ENCODE data around the gene CLEC3B.
"Not testable (repeated sequence)": the region's sequence is repeated elsewhere in the genome, so short reads cannot be mapped to it uniquely, and the experiment has no call there.

Gene CLEC3B, protein sequence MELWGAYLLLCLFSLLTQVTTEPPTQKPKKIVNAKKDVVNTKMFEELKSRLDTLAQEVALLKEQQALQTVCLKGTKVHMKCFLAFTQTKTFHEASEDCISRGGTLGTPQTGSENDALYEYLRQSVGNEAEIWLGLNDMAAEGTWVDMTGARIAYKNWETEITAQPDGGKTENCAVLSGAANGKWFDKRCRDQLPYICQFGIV

DNA sequence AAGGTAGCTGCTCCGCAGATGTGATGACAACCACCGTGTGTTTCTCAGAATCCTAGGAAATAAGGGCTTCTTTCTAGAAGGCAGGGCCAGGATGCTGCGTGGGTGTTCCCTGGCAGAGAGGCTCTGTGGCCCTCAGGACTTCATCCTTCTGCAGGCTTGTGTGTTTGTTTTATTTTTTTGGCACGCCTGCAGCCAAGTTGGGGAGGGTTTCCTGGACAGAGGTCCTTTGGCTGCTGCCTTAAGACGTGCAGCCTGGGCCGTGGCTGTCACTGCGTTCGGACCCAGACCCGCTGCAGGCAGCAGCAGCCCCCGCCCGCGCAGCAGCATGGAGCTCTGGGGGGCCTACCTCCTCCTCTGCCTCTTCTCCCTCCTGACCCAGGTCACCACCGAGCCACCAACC lies at the start of gene CLEC3B:
Gene CLEC3B, plus strand, starts transcription at position 266 of the 400 bp plus-strand sequence. Its CDS starts 60 bp downstream, at position 326.
- no peak for DNase-seq

DNA sequence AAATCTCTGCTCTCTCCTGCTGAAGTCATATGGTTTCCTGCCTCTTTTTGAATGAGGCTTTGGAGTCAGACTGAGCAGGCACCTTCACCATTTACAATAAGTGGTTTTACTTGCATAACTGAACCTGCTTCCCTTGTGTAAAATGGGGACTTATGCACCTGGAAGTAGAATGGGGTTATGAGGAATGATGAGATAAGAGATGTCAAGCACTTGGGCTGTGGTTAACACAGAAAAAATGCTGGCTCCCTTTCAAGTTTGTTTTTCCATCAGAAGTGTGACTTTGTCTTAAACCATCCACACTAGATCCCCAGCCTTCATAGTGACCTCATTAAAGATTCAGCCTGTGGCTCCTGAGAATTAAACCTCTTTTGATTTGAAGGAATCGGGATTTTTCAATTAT lies 44.9 kb upstream of the CLEC3B start:
- DNase-seq, result no peak

DNA sequence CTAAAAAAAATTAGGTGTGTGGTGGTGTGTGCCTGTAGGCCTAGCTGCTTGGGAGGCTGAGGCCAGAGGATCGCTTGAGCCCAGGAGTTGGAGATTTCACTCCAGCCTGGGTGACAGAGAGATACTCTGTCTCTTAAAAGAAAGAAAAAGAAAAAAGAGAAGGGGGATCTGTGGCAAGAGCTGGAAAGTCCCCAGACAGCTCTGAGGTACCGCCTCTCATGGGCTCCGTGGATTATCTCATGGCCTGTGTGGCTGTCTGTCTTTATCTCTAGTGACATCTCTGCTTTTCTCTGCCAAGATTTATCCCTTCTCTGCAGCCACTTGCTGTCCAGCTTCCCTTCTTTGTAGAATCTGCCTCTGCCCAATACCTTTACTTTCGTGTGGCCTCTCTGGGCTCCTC lies 44.4 kb upstream of the CLEC3B start:
- no peak for DNase-seq

DNA sequence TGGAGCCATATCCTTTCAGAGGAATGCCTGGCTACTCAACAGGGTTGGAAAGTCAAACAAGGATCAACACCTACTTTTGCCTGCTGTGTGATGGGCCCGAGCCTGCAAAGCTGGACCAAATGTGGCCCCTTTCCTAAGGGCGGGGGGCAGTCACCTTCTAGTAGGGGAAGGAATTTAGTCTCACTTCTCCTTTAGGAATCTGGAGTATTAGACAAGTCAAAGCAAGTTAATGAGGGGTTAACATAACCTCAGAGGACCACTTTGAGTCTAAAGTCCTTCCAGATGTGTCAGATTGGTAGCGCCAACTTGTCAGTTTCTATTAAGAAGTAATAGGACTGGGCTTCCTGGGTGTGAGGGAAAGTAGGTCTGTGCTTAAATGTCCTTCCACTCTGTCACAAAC lies 43.3 kb upstream of the CLEC3B start:
- no peak for DNase-seq

DNA sequence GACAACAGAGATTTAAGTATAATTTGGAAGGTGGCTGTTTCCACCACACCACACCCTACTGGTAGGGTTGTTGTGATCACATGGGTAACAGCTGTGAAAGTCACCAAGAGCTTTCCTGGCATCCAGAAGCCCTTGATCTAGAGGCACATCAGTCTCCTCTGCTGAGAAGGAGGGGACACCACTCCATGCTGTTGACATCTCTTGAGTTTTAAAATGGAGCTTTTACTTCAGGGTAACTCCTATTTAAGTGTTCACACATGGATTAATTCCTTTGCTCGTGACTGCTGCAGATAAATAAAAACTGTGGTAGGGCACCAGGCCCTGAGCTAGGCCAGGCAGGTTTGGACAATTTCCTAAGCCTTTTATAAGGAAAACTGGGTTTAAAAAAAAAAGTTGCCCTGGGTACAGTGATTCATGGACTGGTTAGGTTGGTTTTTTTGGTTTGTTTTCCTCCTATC lies 42.6 kb upstream of the CLEC3B start:
- DNase-seq, result no peak

DNA sequence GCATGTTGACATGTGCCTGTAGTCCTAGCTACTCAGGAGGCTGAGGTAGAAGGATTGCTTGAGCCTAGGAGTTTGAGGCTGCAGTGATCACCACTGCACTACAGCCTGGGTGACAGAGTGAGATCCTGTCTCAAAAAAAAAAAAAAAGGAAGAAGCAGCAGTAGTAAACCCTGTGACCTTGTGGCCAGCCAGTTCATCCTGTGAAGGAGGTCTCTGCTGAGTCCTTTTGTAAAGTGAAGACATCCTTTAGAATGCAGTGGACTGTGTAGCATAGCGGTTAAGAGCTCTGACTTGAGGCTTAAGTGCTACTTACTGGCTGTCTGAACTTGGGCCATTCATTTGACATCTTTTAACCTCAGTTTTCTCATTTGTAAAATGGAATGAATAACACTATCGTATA lies 41.8 kb upstream of the CLEC3B start:
- no peak for DNase-seq

DNA sequence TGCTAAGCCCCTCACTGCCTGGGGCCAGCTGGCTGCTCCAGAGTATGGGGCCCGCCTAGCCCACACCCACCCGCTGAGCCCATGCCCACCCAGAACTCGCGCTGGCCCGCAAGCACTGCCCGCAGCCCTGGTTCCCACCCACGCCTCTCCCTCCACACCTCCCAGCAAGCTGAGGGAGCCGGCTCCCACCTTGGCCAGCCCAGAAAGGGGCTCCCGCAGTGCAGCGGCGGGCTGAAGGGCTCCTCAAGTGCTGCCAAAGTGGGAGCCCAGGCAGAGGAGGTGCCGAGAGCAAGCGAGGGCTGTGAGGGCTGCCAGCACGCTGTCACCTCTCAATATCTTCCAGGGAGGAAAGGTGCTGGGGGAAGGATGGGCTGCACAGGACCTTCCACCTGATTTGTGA lies 39.8 kb upstream of the CLEC3B start:
- not testable (repeated sequence) for DNase-seq

DNA sequence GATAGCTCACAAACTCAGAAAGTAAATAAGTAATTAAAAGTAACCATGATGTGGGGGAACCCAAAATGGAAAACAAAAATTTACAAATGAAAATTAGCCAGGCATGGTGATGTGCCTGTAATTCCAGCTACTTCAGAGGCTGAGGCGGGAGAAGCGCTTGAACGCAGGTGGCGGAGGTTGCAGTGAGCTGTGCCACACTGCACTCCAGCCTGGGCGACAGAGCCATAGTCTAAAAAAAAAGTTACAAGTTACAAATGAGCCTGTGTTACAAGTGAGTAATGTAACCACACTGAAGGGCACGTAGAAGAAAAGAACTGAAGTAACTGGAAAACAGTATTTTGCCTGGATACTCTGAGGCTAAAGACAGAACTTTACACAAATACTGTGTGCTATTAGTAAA lies 38.8 kb upstream of the CLEC3B start:
- no peak for DNase-seq

DNA sequence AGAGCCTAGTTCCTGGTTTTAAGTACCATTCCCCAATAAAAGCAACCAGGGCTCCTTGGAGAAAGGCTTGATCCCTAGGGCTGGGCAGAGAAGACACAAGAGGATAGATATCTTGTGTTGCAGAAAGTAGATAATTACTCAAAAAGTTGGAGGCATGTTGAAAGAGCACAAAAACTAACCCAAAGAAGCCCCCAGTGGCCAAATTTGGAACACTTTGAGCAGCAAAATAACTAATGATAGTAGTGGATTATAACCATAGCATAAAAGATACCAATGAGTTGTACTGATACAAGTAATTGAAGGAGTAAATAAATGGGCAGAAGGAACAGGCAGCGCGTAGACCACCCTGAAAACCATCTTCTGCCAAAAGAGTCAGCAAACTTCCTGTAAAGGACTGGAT lies 38.0 kb upstream of the CLEC3B start:
- DNase-seq, result no peak

DNA sequence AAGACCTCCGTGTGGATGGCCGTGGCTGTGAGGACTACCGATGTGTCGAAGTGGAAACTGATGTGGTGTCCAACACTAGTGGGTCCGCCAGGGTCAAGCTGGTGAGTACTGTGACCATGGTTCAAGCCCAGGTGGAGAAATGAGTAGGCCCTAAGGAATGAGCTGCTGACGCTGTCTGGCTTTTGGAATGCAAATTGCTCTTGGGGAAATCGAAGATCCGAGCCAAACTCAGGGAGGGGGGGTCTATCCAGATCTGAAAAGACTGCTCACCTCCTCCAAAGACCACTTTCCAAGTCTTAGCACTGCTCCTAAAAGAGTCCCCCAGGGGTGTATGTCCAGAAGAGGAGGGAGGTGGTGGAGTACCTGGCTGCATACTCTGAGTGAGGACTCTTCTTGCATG lies 37.0 kb upstream of the CLEC3B start:
- DNase-seq, result no peak

DNA sequence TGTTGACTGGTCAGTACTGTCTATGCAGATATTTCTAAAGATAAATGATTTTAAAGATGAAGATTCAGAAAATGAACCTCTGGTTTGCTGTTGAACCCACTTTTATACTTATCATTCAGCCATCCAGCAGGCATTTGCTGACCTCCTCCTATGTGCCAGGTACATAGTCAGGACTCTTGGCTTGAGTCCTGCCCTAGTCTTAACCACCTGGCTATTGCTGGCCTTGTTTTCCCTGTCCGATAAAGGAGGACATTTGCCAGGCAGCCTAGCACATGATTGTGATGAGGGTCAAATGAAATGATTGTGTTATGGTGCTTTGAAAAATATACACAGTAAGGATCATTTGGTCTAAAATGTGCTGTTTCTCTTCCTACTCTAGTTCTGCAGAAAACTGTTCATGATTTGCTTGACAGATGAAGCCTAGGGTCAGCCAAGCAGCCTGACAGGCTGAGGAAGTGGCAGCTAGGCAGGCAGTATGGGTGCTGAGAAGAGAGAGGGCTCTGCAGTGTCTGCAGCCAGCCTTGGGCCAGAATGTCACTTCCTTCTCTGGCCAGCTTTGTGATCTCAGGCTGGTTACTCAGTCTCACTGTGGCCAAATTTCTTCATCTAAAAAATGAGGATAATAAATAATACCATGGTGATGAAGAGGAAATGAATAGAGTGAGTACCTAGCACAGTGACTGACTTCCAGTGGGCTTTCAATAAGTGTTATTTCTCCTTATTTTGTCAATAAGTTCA lies 36.3 kb upstream of the CLEC3B start:
- DNase-seq, result no peak

DNA sequence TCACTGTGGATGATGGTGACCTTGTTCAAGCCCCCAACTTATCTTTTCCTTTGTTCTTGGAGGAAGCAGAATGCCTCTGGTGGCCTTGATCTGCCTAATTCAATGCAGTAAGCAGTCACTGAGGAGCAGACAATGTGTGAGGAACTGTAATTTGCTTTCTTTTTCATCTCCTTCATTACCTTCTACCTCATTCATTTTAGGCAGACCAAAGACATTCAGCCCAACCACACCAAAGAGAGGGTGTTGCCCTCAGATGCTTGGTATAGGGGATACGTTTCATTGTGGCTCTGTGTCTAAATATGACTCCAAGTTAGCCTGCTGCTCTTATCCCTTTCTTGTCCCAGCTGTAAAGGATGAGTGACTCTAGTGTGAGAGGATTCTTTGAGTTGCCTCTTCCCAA lies 34.8 kb upstream of the CLEC3B start:
- DNase-seq, result no peak

DNA sequence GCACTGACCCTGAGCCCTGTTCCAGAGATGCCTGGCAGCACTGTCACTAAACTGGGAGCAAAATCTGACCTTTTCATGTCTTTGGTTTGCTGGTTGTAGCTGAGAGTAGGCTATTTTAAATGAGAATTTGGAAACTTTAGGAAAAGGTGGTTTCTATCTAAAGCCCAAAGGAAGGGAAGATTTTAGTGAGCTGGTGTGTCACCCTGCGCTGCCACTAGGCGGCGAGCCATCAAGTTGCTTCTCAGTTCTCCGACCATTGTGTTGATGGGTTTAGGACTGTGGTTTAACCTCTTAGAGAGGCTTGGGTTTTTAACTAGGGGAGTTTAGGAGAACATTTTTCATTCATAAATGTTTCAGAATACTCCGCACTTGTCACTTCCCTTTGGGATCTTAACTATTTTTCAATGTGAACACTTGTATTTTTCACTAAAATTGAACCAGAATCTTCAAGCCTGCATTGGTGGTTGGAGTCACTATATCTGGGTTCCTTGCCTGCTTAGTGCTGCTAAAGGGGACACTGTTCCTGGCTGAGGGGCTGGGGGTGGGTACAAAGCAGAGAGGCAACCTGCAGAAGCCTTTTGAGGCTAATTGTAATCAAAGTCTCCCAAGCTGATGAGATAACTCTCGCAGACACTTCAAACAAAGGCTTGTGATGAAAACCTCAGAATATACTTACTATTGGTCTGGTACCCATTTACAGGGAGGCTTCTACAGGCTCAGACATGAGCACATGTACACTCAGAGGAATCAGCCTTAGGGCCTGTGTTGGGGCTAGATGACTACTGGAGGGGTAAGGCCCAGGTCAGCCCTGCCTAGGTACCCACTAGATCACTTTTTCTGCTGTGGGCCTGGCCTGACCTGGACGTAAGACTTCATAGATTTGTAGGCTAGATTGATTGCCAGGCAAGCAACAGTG lies 33.3 kb upstream of the CLEC3B start:
- DNase-seq, result no peak

DNA sequence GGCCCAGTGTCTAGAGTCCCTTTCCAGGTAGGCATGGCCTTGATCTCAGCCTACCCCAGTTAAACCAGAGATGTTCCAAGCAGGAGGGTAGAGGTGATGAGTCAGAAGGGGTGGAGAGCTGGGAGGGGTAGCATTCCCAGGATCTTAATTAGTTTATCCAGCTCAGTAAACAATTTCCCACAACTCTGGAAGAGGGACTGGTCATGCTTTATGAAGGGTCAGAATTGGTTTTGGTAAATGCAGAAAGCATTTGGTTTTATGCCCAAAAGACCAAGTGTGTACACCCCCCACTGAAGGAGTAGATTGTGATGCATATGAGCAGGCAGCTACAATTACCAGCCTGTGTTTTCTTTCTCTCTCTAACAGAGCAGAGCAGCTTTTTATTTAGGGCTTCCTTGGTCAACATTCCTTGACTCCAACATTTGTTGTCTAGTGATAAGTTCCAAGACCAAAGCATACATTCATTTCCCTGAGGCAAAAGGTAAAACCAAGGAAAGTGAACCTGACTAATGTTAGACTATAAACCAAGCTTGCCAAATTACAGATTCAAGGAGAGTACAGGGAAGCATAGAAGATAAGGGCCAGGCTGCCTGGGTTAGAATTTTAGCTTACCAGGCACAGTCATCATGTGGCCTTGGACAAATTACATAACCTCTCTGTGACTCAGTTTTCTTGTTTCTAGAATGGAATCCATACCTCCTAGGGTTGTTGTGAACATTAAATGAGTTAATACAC lies 32.5 kb upstream of the CLEC3B start:
- no peak for DNase-seq

DNA sequence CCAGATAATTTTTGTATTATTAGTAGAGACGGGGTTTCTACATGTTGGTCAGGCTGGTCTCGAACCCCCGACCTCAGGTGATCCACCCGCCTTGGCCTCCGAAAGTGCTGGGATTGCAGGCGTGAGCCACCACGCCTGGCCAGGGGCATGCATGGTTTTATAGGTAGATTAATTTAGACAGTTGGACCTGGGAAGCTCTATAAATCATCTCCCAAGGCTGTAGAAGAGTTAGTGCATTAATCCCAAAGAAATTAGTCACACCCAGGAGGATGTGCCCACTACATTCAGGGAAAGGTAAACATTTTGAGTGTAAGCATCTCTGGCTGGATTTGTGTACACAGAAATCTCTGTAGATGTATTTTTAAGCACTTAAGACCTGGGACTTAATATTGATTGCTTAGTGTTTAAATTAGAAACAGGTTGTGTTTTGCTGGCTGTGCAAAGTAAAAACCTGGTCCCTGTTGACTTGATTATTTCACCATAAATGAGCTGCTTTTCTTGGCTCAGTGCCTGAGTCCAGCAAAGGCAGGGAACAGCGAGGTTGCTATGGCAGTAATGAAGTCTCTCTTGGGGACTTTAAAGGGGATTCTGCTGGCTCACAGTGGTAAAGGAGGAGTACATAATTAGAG lies 30.8 kb upstream of the CLEC3B start:
- no peak for DNase-seq

DNA sequence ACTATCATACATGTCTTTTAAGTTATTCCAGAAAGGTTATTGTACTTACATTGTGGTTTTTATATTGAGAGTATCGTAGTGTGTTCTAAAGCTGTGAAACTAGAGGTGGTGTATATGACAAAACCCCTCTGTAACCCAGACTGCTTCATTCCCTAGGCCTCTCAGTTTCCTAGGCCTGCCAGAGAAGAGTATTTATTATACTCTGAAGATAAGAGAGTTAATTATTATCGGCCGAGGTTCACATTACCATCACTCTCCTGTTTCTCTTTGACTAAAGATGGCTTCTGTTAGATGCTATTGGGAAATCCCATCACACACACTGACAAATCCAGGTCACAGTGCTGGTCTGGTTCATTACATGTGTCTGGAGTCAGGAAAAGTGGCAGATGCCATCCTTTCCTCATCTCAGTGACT lies 29.5 kb upstream of the CLEC3B start:
- no peak for DNase-seq

DNA sequence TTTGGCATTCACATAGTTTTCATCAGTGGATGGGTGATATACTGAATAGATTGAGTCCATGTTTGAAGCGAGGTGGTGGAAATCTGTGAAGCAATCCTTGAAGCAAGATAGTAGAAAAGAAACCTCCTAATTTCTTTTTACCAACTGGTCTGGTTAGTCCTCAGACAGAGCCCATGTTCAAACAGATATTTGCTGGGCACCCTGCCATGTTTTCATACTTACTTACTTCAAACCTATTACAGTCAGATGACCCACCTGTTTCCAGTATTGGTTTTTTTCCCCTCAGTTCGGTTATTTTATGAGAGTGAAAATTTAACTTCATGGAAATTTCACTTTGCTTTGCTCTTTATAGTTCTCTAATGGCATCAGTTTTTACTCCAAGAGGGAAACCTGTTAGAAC lies 26.3 kb upstream of the CLEC3B start:
- DNase-seq, result no peak

DNA sequence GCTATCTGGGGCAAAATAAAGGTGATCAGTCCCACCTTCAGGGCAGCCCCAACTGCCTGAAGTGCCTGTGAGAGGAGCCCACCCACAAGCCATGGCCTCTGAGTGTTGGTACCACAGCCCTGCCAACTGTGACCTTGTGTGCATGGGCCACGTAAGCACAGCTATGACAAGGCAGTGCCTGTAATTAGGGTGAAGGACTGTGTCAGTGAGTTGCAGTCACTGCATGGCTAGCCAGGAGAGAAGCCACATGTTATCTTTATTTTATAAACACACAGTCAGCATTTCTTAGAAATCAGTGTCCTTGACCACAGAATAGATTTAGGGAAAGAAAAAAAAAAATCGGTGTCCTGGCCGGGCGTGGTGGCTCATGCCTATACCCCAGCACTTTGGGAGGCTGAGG lies 25.3 kb upstream of the CLEC3B start:
- no peak for DNase-seq

DNA sequence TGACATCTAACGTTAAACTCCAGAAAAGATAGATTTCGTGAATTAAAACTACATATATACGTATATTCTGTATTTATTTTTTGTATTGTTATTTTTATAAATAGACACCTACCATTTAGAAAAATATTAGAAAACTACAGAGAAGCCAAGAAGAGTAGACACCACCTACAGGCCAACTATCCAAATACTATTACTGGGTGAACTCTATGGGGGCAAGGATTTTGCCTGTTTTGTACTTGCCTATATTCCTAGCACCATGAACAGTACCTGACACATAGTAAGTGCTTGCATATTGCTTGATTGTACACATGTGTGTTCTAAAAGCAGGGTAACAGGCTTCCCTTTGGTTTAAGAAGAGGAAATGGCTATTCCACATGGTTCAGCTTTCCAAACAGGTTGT lies 24.4 kb upstream of the CLEC3B start:
- DNase-seq, result no peak

DNA sequence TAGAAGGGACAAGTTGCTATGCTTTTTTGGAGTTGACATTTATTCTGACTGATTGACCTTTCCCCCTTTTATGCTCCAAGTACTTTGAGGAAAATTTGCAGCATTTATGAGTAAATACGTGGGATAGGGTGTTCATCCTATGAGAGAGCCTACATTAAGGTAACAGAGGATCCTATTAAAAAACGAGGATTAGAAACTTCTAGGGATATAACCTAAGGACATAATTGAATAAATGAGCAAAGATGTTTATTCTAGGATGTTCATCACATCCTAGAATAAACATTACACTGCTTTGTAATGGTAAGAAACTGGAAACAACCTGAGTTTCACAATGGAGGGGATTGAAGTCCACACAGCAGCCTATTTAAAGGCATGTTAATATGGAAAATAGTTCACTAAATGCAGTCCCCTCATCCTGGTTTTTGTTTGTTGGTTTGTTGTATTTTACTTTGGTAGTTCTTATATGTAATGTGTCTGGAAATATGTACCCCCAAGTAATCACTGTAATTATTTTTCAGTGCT lies 23.9 kb upstream of the CLEC3B start:
- no peak for DNase-seq

DNA sequence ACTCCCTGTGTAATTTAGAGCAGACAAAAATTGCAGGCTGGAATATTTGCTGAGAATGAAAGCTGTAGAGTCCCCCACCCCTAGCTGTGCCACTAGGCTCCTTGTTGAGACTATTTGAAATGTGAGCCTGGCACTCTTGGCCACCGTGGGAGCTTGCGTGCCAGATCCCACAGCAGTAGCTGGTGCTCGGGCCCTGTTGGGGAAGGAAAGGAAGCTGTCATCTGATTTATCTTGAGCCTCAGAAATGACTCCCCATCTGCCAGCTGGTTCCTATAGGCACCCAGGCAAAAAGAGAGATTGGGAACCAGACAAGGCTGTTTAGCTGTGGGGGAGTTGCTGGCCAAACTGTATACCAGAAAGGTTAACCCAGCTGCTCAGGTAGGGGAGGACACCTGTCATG lies 23.4 kb upstream of the CLEC3B start:
- DNase-seq, result no peak

DNA sequence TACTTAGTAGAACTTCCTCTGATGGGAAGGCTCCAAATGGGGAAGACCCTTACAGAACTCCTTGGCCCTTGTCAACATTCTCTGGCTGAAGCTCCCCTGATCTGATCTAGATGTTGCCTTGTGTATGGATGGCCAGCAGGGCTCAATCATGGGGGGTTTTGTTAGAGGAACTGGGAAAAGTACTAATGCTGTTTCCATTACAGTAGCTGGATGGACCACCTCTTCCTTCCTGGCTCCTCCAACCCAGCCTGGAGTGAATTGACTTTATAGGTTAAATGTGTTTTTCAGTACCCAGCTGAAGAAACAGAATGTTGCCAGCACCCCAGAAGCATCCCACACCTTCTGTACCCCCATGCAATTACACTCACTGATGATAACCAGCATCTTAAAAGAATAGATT lies 22.7 kb upstream of the CLEC3B start:
- DNase-seq, result no peak

Data from activated CD4-positive, CD25-positive, alpha-beta regulatory T cell treated with anti-CD3 and anti-CD28 coated beads, Interleukin-2, amount 50 U/mL, for 72 hours (primary cell).